KOPT-K1 (cell line): ENCODE results near the gene CERS5.
"Not testable (repeated sequence)": the region's sequence is repeated elsewhere in the genome, so short reads cannot be mapped to it uniquely, and the experiment has no call there.

Source experiments
- H3K27ac ChIP-seq: fragments of 200-600 bp; sonication (generic); 2 replicates; pipeline ENCODE4 v1.5.1; 2016; ENCODE audit warnings: antibody characterized with exemption, mild to moderate bottlenecking, low read depth, low read length; ENCODE audit not compliant: poor library complexity, severe bottlenecking
- H3K36me3 ChIP-seq: fragments of 200-600 bp; sonication (generic); 2 replicates; pipeline ENCODE4 v1.5.1; 2017; ENCODE audit warnings: antibody characterized with exemption, mild to moderate bottlenecking, low read length, moderate library complexity; ENCODE audit not compliant: insufficient read depth
- H3K9me3 ChIP-seq: fragments of 200-600 bp; sonication (generic); 2 replicates; pipeline ENCODE4 v1.5.1; 2017; ENCODE audit warnings: antibody characterized with exemption, low read length, mild to moderate bottlenecking; ENCODE audit not compliant: insufficient read depth, poor library complexity, severe bottlenecking

Gene CERS5

GRCh38 chr12:50174971-50175715 is 8.0 kb upstream of the CERS5 start:
- no peak overlapping the region for H3K27ac ChIP-seq
- peaks cover 21% of the 10 kb centered on the region; the same call in 1 of the 2 replicates for H3K36me3 ChIP-seq
- no peaks in the 10 kb centered on the region for H3K9me3 ChIP-seq

- no peaks in the 10 kb centered on the region for H3K36me3 ChIP-seq
- H3K27ac ChIP-seq, result peak overlapping the region; percentile 87
- H3K9me3 ChIP-seq, result no peaks in the 10 kb centered on the region
These were observed 445 bp downstream of the CERS5 start for GRCh38 chr12:50166799-50167048.

GRCh38 chr12:50164963-50165362 is 2.2 kb downstream of the CERS5 start:
- no peaks in the 10 kb centered on the region for H3K9me3 ChIP-seq
- no peak overlapping the region for H3K27ac ChIP-seq
- peaks cover 3% of the 10 kb centered on the region; the same call in 1 of the 2 replicates for H3K36me3 ChIP-seq

- Histone ChIP-seq H3K36me3 (peaks cover 16% of the 10 kb centered on the region), H3K27ac (no peak overlapping the region), H3K9me3 (no peaks in the 10 kb centered on the region)
These were observed 4.9 kb downstream of the CERS5 start for GRCh38 chr12:50162230-50162629.

- Histone ChIP-seq H3K36me3 (peaks cover 23% of the 10 kb centered on the region), H3K9me3 (no peaks in the 10 kb centered on the region), H3K27ac (no peak overlapping the region)
These were observed 6.5 kb downstream of the CERS5 start for GRCh38 chr12:50160643-50161042.

GRCh38 chr12:50157259-50157658 is 9.9 kb downstream of the CERS5 start:
- no peak overlapping the region for H3K27ac ChIP-seq

GRCh38 chr12:50156641-50157040 is 10.5 kb downstream of the CERS5 start:
- peaks cover 30% of the 10 kb centered on the region for H3K36me3 ChIP-seq
- H3K9me3 ChIP-seq, result no peaks in the 10 kb centered on the region

More at GRCh38 chr12:50157259-50157658, 9.9 kb downstream of the CERS5 start:
- H3K36me3 ChIP-seq, result peaks cover 30% of the 10 kb centered on the region
- no peaks in the 10 kb centered on the region for H3K9me3 ChIP-seq

GRCh38 chr12:50154947-50155346 is 12.2 kb downstream of the CERS5 start:
- peaks cover 27% of the 10 kb centered on the region; the same call in 1 of the 2 replicates for H3K36me3 ChIP-seq
- not testable (repeated sequence) for H3K9me3 ChIP-seq

More at GRCh38 chr12:50156641-50157040, 10.5 kb downstream of the CERS5 start:
- no peak overlapping the region for H3K27ac ChIP-seq

GRCh38 chr12:50151047-50151687 is 16.0 kb downstream of the CERS5 start:
- Histone ChIP-seq H3K36me3 (peaks cover 10% of the 10 kb centered on the region; the same call in 1 of the 2 replicates), H3K27ac (no peak overlapping the region)

More at GRCh38 chr12:50154947-50155346, 12.2 kb downstream of the CERS5 start:
- H3K27ac ChIP-seq, result not testable (repeated sequence)

GRCh38 chr12:50149311-50149710 is 17.9 kb downstream of the CERS5 start:
- H3K27ac ChIP-seq, result no peak overlapping the region
- H3K36me3 ChIP-seq, result peaks cover 14% of the 10 kb centered on the region
- no peaks in the 10 kb centered on the region for H3K9me3 ChIP-seq

More at GRCh38 chr12:50151047-50151687, 16.0 kb downstream of the CERS5 start:
- H3K9me3 ChIP-seq, result no peaks in the 10 kb centered on the region

GRCh38 chr12:50148011-50148410 is 19.2 kb downstream of the CERS5 start:
- H3K9me3 ChIP-seq, H3K27ac ChIP-seq: not testable (repeated sequence)
- peaks cover 19% of the 10 kb centered on the region for H3K36me3 ChIP-seq

GRCh38 chr12:50147281-50147680 is 19.9 kb downstream of the CERS5 start:
- no peaks in the 10 kb centered on the region for H3K9me3 ChIP-seq
- peaks cover 27% of the 10 kb centered on the region for H3K36me3 ChIP-seq
- H3K27ac ChIP-seq, result no peak overlapping the region

- H3K9me3 ChIP-seq, result no peaks in the 10 kb centered on the region
- H3K36me3 ChIP-seq, result peaks cover 44% of the 10 kb centered on the region
- H3K27ac ChIP-seq, result no peak overlapping the region
These were observed 21.7 kb downstream of the CERS5 start for GRCh38 chr12:50145439-50145838.

GRCh38 chr12:50142993-50143392 is 24.2 kb downstream of the CERS5 start:
- H3K9me3 ChIP-seq, result no peaks in the 10 kb centered on the region
- no peak overlapping the region for H3K27ac ChIP-seq
- peaks cover 67% of the 10 kb centered on the region for H3K36me3 ChIP-seq

- H3K27ac ChIP-seq, result no peak overlapping the region
- H3K36me3 ChIP-seq, result peaks cover 97% of the 10 kb centered on the region
- no peaks in the 10 kb centered on the region for H3K9me3 ChIP-seq
These were observed 34.5 kb downstream of the CERS5 start for GRCh38 chr12:50132505-50133135.
